Measurements from ENCODE around the gene FRYL.

DNA sequence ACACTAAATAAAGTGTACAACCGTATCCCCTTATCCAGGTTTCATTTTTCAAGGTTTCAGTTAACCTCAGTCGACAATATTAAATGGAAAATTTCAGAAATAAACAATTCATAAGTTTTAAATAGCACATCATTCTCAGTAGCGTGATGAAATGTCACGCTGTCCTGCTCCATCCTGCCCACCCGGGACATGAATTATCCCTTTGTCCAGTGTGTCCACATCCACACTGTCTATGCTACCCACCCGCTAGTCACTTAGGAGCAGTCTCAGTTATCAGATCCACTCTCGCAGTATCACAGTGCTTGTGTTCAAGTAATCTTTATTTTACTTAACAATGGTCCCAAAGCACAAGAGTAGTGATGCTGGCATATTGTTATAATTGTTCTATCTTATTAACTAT, 54.7 kb downstream of the FRYL start:
- TF ChIP-seq EZH2phosphoT487 (IDR thresholded peaks at IDR 0.05; ENCODE audit: low read depth, severe bottlenecking, unreplicated experiment) (no peak), CTCF (IDR thresholded peaks at IDR 0.05; ENCODE audit: poor library complexity) (no peak), EZH2 (IDR thresholded peaks at IDR 0.05; ENCODE audit: borderline replicate concordance) (no peak)

Data from hepatocyte (in vitro differentiated cells).